KMS-11 (cell line): ENCODE data around the gene MTMR11.

Experiments
- H2AFZ ChIP-seq: fragments of 200-600 bp; sonication (generic); 2 replicates; pipeline ENCODE4 v1.6.1; 2016; ENCODE audit warnings: antibody characterized with exemption, mixed run types, low read depth
- H3K27ac ChIP-seq: fragments of 200-600 bp; sonication (generic); 2 replicates; pipeline ENCODE4 v1.6.1; 2016; ENCODE audit warnings: mild to moderate bottlenecking, mixed run types
- H3K27me3 ChIP-seq: fragments of 200-600 bp; sonication (generic); 2 replicates; pipeline ENCODE4 v1.6.1; 2017; ENCODE audit warnings: mild to moderate bottlenecking, low read depth, mixed run types, moderate library complexity; ENCODE audit not compliant: insufficient read depth
- H3K36me3 ChIP-seq: fragments of 200-600 bp; sonication (generic); 2 replicates; pipeline ENCODE4 v1.6.1; 2017; ENCODE audit warnings: mild to moderate bottlenecking, mixed run types; ENCODE audit not compliant: insufficient read depth
- H3K4me1 ChIP-seq: fragments of 200-600 bp; sonication (generic); 2 replicates; pipeline ENCODE4 v1.6.1; 2016; ENCODE audit warnings: mild to moderate bottlenecking, low read depth, mixed run types; ENCODE audit not compliant: poor library complexity, severe bottlenecking
- H3K4me2 ChIP-seq: fragments of 200-600 bp; sonication (generic); 2 replicates; pipeline ENCODE4 v1.7.0; 2016; ENCODE audit warnings: mild to moderate bottlenecking, mixed run types
- H3K4me3 ChIP-seq: fragments of 200-600 bp; sonication (generic); IDR thresholded peaks from 2 replicates; pipeline ENCODE4 v1.6.1; 2017; ENCODE audit warnings: low read depth, low read length, mixed read lengths; ENCODE audit not compliant: insufficient read depth
- H3K79me2 ChIP-seq: fragments of 200-600 bp; sonication (generic); 2 replicates; pipeline ENCODE4 v1.6.1; 2016; ENCODE audit warnings: low read depth, mixed run types; ENCODE audit not compliant: insufficient read depth
- H3K9ac ChIP-seq: fragments of 200-600 bp; sonication (generic); 2 replicates; pipeline ENCODE4 v1.6.1; 2016; ENCODE audit warnings: mild to moderate bottlenecking, mixed run types
- H4K20me1 ChIP-seq: fragments of 200-600 bp; sonication (generic); 2 replicates; pipeline ENCODE4 v1.6.1; 2016; ENCODE audit warnings: mild to moderate bottlenecking, mixed run types; ENCODE audit not compliant: insufficient read depth
- CTCF ChIP-seq: fragments of 200-600 bp; sonication (generic); conservative IDR thresholded peaks from 2 replicates; pipeline ENCODE4 v1.6.1; 2017; ENCODE audit warnings: low read depth, mild to moderate bottlenecking, antibody characterized with exemption, low read length, moderate library complexity, mixed read lengths

MTMR11 gene

GRCh38 chr1:149879556-149879955, 57.1 kb downstream of the MTMR11 start:
- Histone ChIP-seq H3K27me3 (no peaks in the 10 kb centered on the region), H3K36me3 (no peaks in the 10 kb centered on the region), H3K27ac (no peak overlapping the region), H3K9ac (no peak overlapping the region), H3K79me2 (peaks cover 30% of the 10 kb centered on the region), H3K4me1 (peaks cover 47% of the 10 kb centered on the region), H2AFZ (no peak overlapping the region), H3K4me2 (no peak overlapping the region), H3K4me3 (no peak overlapping the region), H4K20me1 (no peaks in the 10 kb centered on the region)
- no peak for TF ChIP-seq CTCF
